ENCODE measurements around the gene KIAA0232. TPM values are rescaled to one million over a fixed set of nuclear protein-coding genes. Genes with fewer than 3 reads are reported as not detected.
A peak's percentile ranks its signal among the peaks of the same experiment; 100 is the strongest.
"Not testable (repeated sequence)": the region's sequence is repeated elsewhere in the genome, so short reads cannot be mapped to it uniquely, and the experiment has no call there.

Gene KIAA0232
- total RNA-seq, 1 donor from 2014 or later = 14.5 TPM

- DNase-seq (ENCODE audit: low spot score) = no peak
- Mint-ChIP-seq H3K36me3 (ENCODE audit: low read depth) (no peaks in the 10 kb centered on the region), H3K27ac (no peak overlapping the region), H3K27me3 (ENCODE audit: insufficient read depth) (peaks cover 4% of the 10 kb centered on the region), H3K9me3 (no peaks in the 10 kb centered on the region), H3K4me3 (no peak overlapping the region), H3K4me1 (ENCODE audit: low read depth) (peaks cover 15% of the 10 kb centered on the region)
- intact Hi-C loops (cut with micrococcal nuclease) = no loop called here
Observed at GRCh38 chr4:6750286-6751221, 32.0 kb upstream of the KIAA0232 start.

- peak overlapping the region; percentile 50 for H3K27ac Mint-ChIP-seq
- DNase-seq (ENCODE audit: low spot score) = no peak
- H3K4me1 Mint-ChIP-seq (ENCODE audit: low read depth) = peaks cover 15% of the 10 kb centered on the region
- no peaks in the 10 kb centered on the region for H3K36me3 Mint-ChIP-seq (ENCODE audit: low read depth)
- peak overlapping the region; percentile 23 for H3K4me3 Mint-ChIP-seq
- no peaks in the 10 kb centered on the region for H3K9me3 Mint-ChIP-seq
- peaks cover 4% of the 10 kb centered on the region for H3K27me3 Mint-ChIP-seq (ENCODE audit: insufficient read depth)
- intact Hi-C loops (cut with micrococcal nuclease) = no loop called here
Observed at GRCh38 chr4:6751611-6752485, 30.7 kb upstream of the KIAA0232 start.

- Mint-ChIP-seq H3K4me3 (no peak overlapping the region), H3K9me3 (no peaks in the 10 kb centered on the region), H3K27ac (no peak overlapping the region), H3K4me1 (ENCODE audit: low read depth) (peaks cover 15% of the 10 kb centered on the region), H3K36me3 (ENCODE audit: low read depth) (no peaks in the 10 kb centered on the region), H3K27me3 (ENCODE audit: insufficient read depth) (peaks cover 4% of the 10 kb centered on the region)
- DNase-seq (ENCODE audit: low spot score) = no peak
- intact Hi-C loops (cut with micrococcal nuclease) = no loop called here
Observed at GRCh38 chr4:6752486-6752829, 30.1 kb upstream of the KIAA0232 start.

- no peak overlapping the region for H3K27ac Mint-ChIP-seq
- no peaks in the 10 kb centered on the region for H3K36me3 Mint-ChIP-seq (ENCODE audit: low read depth)
- H3K9me3 Mint-ChIP-seq = no peaks in the 10 kb centered on the region
- H3K4me1 Mint-ChIP-seq (ENCODE audit: low read depth) = peaks cover 15% of the 10 kb centered on the region
- intact Hi-C loops (cut with micrococcal nuclease) = no loop called here
- peaks cover 3% of the 10 kb centered on the region for H3K27me3 Mint-ChIP-seq (ENCODE audit: insufficient read depth)
- DNase-seq (ENCODE audit: low spot score) = no peak
- no peak overlapping the region for H3K4me3 Mint-ChIP-seq
Observed at GRCh38 chr4:6753103-6753560, 29.4 kb upstream of the KIAA0232 start.

GRCh38 chr4:6753891-6754290, 28.6 kb upstream of the KIAA0232 start:
- intact Hi-C loops (cut with micrococcal nuclease) = no loop called here
- H3K4me1 Mint-ChIP-seq (ENCODE audit: low read depth) = peaks cover 15% of the 10 kb centered on the region
- H3K27ac Mint-ChIP-seq = no peak overlapping the region
- peaks cover 3% of the 10 kb centered on the region for H3K27me3 Mint-ChIP-seq (ENCODE audit: insufficient read depth)
- no peak overlapping the region for H3K4me3 Mint-ChIP-seq
- no peaks in the 10 kb centered on the region for H3K36me3 Mint-ChIP-seq (ENCODE audit: low read depth)
- H3K9me3 Mint-ChIP-seq = no peaks in the 10 kb centered on the region
- DNase-seq (ENCODE audit: low spot score) = no peak

- no peak for DNase-seq (ENCODE audit: low spot score)
- Mint-ChIP-seq H3K9me3 (no peaks in the 10 kb centered on the region), H3K27ac (no peak overlapping the region), H3K36me3 (ENCODE audit: low read depth) (no peaks in the 10 kb centered on the region), H3K4me3 (no peak overlapping the region), H3K27me3 (ENCODE audit: insufficient read depth) (peaks cover 3% of the 10 kb centered on the region), H3K4me1 (ENCODE audit: low read depth) (peaks cover 15% of the 10 kb centered on the region)
- intact Hi-C loops (cut with micrococcal nuclease) = no loop called here
Observed at GRCh38 chr4:6754481-6755087, 27.9 kb upstream of the KIAA0232 start.

GRCh38 chr4:6755088-6755753, 27.3 kb upstream of the KIAA0232 start:
- Mint-ChIP-seq H3K27me3 (ENCODE audit: insufficient read depth) (peaks cover 3% of the 10 kb centered on the region), H3K9me3 (no peaks in the 10 kb centered on the region), H3K4me3 (no peak overlapping the region), H3K4me1 (ENCODE audit: low read depth) (peaks cover 15% of the 10 kb centered on the region), H3K36me3 (ENCODE audit: low read depth) (no peaks in the 10 kb centered on the region), H3K27ac (no peak overlapping the region)
- intact Hi-C loops (cut with micrococcal nuclease) = no loop called here
- DNase-seq (ENCODE audit: low spot score) = no peak

GRCh38 chr4:6756345-6756744, 26.2 kb upstream of the KIAA0232 start:
- H3K4me1 Mint-ChIP-seq (ENCODE audit: low read depth) = peaks cover 12% of the 10 kb centered on the region
- intact Hi-C loops (cut with micrococcal nuclease) = not testable (repeated sequence)

GRCh38 chr4:6758728-6759127, 23.8 kb upstream of the KIAA0232 start:
- intact Hi-C loops (cut with micrococcal nuclease) = no loop called here

More at GRCh38 chr4:6756345-6756744, 26.2 kb upstream of the KIAA0232 start:
- H3K4me3 Mint-ChIP-seq; DNase-seq (ENCODE audit: low spot score); H3K36me3 Mint-ChIP-seq (ENCODE audit: low read depth); H3K27me3 Mint-ChIP-seq (ENCODE audit: insufficient read depth); H3K27ac Mint-ChIP-seq; H3K9me3 Mint-ChIP-seq: not testable (repeated sequence)

GRCh38 chr4:6760865-6761264, 21.7 kb upstream of the KIAA0232 start:
- H3K4me1 Mint-ChIP-seq (ENCODE audit: low read depth) = no peaks in the 10 kb centered on the region
- intact Hi-C loops (cut with micrococcal nuclease) = no loop called here
- no peak overlapping the region for H3K4me3 Mint-ChIP-seq
- H3K27ac Mint-ChIP-seq = no peak overlapping the region
- peaks cover 9% of the 10 kb centered on the region for H3K27me3 Mint-ChIP-seq (ENCODE audit: insufficient read depth)
- H3K9me3 Mint-ChIP-seq = no peaks in the 10 kb centered on the region
- DNase-seq (ENCODE audit: low spot score) = no peak
- H3K36me3 Mint-ChIP-seq (ENCODE audit: low read depth) = no peaks in the 10 kb centered on the region

More at GRCh38 chr4:6758728-6759127, 23.8 kb upstream of the KIAA0232 start:
- no peak overlapping the region for H3K4me3 Mint-ChIP-seq
- no peaks in the 10 kb centered on the region for H3K36me3 Mint-ChIP-seq (ENCODE audit: low read depth)
- no peak overlapping the region for H3K27ac Mint-ChIP-seq
- no peaks in the 10 kb centered on the region for H3K4me1 Mint-ChIP-seq (ENCODE audit: low read depth)
- peaks cover 6% of the 10 kb centered on the region for H3K27me3 Mint-ChIP-seq (ENCODE audit: insufficient read depth)
- H3K9me3 Mint-ChIP-seq = no peaks in the 10 kb centered on the region
- no peak for DNase-seq (ENCODE audit: low spot score)

GRCh38 chr4:6761649-6762615, 20.6 kb upstream of the KIAA0232 start:
- Mint-ChIP-seq H3K9me3 (no peaks in the 10 kb centered on the region), H3K36me3 (ENCODE audit: low read depth) (no peaks in the 10 kb centered on the region), H3K4me1 (ENCODE audit: low read depth) (no peaks in the 10 kb centered on the region), H3K4me3 (no peak overlapping the region), H3K27ac (no peak overlapping the region), H3K27me3 (ENCODE audit: insufficient read depth) (peaks cover 9% of the 10 kb centered on the region)
- no peak for DNase-seq (ENCODE audit: low spot score)
- intact Hi-C loops (cut with micrococcal nuclease) = no loop called here
